Astrocyte of the spinal cord (primary cell): ENCODE measurements around the gene PLA2G3.

ENCODE experiments used
- DNase-seq: peaks from one replicate; pipeline ENCODE4 v3.0.0; 2011; ENCODE audit warnings: low read depth, low spot score
- H3K4me3 ChIP-seq: 2 replicates; pipeline ENCODE4 v1.5.1; 2011; ENCODE audit warnings: low read depth, mild to moderate bottlenecking, low read length, moderate library complexity
- in situ Hi-C: cut with HindIII; loops from 2 replicates; pipeline ENCODE4 v1.10.0; 2017; ENCODE audit warnings: low sequenced_read_pairs
- TF ChIP-seq, protein P1 (sequence below): IDR thresholded peaks from 2 replicates; pipeline ENCODE4 v1.5.1; 2012; ENCODE audit warnings: low read depth, mild to moderate bottlenecking, low read length, inconsistent platforms

The PLA2G3 gene

GRCh38 chr22:31150615-31151014 is 10.3 kb upstream of the PLA2G3 start:
- in situ Hi-C loops: no loop called here
- H3K4me3 ChIP-seq: no peak overlapping the region
- DNase-seq: no peak
- TF ChIP-seq, protein P1, sequence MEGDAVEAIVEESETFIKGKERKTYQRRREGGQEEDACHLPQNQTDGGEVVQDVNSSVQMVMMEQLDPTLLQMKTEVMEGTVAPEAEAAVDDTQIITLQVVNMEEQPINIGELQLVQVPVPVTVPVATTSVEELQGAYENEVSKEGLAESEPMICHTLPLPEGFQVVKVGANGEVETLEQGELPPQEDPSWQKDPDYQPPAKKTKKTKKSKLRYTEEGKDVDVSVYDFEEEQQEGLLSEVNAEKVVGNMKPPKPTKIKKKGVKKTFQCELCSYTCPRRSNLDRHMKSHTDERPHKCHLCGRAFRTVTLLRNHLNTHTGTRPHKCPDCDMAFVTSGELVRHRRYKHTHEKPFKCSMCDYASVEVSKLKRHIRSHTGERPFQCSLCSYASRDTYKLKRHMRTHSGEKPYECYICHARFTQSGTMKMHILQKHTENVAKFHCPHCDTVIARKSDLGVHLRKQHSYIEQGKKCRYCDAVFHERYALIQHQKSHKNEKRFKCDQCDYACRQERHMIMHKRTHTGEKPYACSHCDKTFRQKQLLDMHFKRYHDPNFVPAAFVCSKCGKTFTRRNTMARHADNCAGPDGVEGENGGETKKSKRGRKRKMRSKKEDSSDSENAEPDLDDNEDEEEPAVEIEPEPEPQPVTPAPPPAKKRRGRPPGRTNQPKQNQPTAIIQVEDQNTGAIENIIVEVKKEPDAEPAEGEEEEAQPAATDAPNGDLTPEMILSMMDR: peak; percentile 50

- DNase-seq: peak; percentile 80
- TF ChIP-seq, protein P1: peak; percentile 98
- no peak overlapping the region for H3K4me3 ChIP-seq
- in situ Hi-C loops: no loop called here
These were observed 8.8 kb upstream of the PLA2G3 start for GRCh38 chr22:31148953-31149627.

DNA sequence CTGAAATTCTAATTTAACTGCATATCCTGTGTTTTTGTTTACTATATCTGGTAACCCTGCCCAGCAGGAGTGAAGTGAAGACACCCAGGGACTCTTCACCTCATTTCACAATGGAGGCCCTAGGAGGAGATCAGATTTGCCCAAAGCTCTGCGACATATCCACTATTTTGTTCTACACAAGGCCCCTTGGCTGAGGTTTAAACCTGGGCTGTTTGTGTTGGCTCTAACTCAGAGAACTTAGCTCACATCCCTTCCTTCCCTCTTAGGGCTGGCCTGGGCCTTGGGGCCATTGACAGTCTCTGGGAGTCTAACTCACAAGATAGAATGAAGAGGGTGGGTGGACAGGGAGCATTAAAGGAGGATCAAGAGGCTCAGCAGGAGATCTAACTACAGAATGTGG is 8.2 kb upstream of the PLA2G3 start:
- DNase-seq: peak; percentile 57
- in situ Hi-C loops: no loop called here
- TF ChIP-seq, protein P1: no peak
- H3K4me3 ChIP-seq: no peak overlapping the region

- no peak for DNase-seq
- TF ChIP-seq, protein P1: no peak
- no peak overlapping the region for H3K4me3 ChIP-seq
- in situ Hi-C loops: no loop called here
These were observed 3.9 kb upstream of the PLA2G3 start for GRCh38 chr22:31144223-31144622.

- no peak overlapping the region for H3K4me3 ChIP-seq
- DNase-seq: no peak
- TF ChIP-seq, protein P1: no peak
- in situ Hi-C loops: no loop called here
These were observed 3.2 kb upstream of the PLA2G3 start for GRCh38 chr22:31143537-31143936.

DNA sequence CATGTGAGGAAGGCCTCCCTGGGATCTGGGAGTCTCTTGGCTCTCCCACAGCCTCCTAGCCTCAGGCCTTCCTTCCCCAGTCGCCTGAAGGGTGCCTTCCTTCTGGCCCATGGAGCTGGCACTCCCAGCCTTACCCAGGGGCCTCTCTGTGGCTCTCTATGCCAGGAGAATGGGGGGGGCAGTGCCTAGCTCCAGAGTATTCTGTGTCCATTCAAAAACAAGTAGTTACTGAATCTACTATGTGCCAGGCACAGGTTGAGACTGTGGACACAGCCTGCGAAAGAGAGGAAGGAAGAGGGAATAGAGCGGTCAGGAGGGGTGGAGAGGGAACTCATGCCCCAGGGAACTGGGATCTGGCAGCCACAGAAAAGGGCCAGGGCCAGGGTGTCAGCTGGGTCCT is 2.7 kb upstream of the PLA2G3 start:
- in situ Hi-C loops: no loop called here
- TF ChIP-seq, protein P1: no peak
- no peak overlapping the region for H3K4me3 ChIP-seq
- no peak for DNase-seq
